Stimulated activated CD4-positive, alpha-beta T cell treated with anti-CD3 and anti-CD28 coated beads, TNF-alpha, amount 100 ng/mL, for 48 hours (primary cell): ENCODE data around the gene CIAPIN1.

Experiments used
- DNase-seq, 3 donors: peaks; one replicate each; pipeline ENCODE4 v3.0.0-alpha.2; 2020; ENCODE audit warnings: low read depth in 3 of 3

CIAPIN1 gene

DNA sequence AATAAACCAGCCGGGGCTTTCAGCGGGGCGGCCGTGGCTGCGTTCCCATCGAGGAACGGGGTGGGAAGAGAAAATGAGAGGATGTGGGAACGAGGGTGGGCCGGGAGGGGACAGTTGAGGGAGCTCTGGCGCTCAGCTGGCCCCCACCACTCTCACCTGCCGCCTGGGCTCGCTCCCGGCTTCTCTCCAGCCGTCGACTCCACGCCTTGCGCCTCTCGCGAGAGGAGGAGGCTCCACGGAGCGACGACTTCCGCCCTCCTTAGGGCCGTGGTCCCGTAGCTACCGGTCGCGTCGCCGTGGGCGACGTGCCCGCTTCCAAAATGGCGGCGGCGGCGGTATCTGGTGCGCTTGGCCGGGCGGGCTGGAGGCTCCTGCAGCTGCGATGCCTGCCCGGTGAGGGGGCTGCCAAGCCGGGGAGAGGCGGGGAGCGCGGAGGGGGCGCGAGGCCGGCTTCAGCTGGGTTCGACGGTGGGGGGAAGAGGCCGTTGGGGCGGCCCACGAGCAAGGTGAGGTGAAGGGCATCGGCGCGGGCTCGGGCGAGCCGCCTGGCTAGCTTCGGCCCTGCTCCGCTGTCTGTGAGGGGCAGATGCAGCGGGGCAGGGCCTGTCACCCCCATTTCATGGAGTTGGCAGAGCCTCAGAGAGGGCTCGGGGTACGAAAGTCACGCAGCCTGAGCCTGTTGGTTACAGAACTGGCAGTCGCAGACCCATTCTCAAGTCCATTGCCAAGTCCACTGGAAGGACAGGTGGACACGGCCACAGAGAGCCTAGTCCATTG, at the start of gene CIAPIN1, which contains the start of gene COQ9:
CIAPIN1 (minus strand) TSS at position 200 of the 777 bp plus-strand sequence. CDS start 6,457 bp downstream, outside the sequence.
COQ9 (plus strand) TSS at position 294 of the 777 bp plus-strand sequence; CDS start at position 321, 27 bp downstream.
- DNase-seq = peak; percentile 86 to 90 (median 89)

DNA sequence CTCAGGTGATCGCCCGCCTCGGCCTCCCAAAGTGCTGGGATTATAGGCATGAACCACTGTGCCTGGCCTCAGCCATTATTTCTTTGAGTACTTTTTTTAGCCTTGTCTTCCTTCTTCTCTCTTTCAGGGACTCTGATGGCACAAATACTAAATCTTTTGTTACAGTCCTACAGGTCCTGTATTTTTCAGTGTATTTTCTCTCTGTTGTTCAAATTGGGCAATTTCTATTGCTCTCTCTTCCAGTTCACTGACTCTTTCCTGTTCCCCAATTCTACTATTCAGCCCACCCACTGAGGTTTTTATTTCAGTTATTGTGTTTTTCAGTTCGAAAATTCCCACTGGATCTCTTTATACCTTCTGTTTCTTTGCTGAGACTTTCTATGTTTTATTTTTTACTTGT, 46.6 kb upstream of the CIAPIN1 start:
- DNase-seq = no peak

DNA sequence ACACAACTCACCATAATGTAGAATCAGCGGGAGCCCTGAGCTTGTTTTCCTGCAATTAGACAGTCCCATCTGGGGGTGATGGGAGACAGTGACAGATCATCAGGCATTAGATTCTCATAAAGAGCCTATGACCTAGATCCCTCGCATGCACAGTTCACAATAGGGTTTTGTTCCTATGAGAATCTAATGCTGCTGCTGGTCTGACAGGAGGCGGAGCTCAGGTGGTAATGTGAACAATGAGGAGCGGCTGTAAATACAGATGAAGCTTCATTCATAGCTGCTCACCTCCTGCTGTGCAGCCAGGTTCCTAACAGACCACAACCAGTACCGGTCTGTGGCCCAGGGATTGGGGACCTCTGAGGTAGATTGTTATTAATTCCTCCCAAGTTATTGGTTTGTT, 42.0 kb upstream of the CIAPIN1 start:
- no peak for DNase-seq

DNA sequence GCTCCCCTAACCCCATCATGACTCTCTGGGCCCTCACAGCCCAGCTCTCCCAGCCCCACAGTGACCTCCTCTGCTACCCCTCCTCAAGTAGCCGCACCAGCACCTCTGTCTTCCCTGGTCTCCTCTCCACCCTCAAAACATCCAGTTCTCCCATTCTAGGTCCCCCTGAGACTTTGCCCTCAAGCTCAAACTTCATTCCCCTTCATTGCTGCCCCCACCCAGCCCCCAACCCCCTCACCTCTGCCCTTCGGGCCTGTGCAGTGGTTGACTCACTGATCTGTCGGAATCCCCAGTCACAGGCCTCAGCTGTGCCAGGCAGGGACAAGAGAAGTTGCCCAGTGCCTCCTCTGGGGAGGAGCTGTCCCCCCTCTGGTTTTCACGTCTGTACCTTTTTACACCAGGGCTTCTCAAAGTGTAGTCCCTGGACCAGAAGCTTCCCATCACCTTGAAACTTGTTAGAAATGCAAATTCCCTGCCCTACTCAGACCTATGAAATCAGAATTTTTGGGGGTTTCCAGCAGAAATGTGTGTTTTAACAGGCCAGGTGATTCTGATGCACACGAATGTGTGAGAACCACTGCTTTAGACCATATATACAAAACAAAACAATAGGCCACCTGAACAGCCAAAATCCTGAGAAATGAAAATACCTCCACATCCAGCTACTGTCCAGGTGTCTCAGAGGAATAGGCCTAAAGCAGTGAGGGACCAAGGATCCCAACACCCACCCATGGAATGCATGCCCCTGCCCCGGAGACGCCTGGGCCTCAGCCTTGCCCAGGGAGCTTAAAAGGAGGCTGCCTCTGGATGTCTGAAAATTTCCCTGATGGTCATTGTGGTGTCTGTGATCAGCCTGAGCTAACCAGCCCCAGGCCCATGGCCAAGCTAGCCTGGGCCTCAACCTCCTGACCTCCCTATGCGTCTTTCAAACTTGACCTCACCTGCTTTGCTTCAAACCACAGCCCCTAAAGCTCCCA, 40.0 kb upstream of the CIAPIN1 start:
- no peak for DNase-seq

DNA sequence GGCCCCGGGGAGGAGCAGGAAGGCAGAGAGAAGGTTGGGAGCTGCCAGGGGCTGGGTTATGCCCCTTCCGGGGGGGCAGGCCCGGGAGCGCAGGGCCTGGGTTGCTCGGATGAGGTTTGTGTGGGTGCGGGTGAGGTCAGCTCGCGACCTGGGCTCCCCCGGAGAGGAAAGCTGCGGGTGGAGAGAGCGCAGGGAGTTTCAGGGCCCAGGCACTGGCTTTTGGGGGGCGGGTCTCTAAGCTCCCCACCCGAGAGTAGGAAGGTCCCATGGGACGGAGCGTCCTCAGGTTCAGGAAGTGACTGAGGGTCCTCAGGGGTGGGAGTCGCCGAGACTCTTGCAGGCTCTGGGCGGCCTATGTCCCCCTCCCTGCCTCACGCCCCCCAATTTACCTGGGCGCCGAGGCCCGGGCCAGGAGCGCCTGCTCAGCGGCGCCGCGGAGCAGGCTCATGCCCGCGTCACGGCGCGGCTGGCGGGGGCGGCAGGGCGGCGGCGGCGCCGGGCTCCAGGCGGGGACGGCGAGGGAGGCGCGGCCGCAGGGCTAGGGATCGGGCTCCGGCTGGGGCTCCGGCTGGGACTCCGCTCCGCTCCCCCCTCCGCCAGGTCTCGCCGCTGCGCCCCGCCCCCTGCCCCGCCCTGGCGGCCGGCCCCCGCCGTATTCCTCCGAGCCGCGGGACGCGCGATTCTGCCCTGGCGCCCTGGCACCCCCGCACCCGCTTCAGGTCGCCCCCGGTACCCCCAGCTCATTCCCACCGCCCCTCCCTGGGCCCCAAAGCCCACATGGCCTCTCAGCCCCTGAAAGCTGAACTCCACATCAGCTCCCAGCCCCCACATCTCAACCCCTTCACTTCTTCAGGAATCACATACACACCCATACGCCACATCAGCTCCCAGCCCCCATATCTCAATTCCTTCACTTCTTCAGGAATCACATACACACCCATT, 39.0 kb upstream of the CIAPIN1 start, which contains the start of gene DOK4:
DOK4 (minus strand) TSS at position 578 of the 942 bp plus-strand sequence. CDS start 6,986 bp downstream, outside the sequence.
- DNase-seq = peak; percentile 60 to 85 (median 65)

DNA sequence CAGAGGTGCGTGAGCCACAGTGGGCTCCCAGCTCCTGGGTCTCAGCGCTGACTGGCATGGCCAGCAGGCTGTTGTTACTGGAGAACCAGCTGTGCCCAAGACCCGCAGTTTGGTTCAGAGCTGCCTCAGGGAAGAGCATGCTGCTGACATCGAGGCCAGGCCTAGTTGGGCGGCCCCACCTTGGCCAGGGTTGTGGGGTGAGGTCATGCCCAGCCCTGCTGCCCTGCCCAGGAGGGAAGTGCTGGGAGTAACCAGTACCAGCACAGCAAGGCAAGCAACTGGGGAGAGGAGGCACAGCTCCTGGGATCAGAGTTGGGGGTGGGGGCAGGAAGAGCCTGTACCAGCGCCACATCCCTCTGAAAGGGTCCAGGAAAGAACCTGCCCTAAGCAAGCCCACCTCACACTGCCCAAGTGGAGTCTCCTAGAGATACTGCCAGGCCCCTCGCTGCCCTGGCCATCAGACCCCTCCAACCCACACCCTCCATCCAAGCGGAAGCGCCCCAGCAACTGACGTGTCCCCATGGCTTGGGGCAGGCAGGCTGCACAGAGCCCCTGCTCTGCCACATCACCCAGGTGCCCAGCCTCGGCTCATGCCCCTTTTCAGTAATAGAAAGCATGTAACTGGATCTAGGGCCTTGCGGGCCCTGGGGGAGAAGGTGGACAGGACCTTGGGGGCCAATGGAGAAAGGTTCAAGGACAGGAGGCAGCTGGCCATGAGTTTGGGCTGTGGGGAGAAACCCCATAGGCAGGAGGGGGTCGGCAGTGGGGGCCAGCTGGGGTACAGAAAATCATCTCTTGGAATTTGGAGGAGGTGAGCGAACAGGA, 38.1 kb upstream of the CIAPIN1 start:
- DNase-seq = no peak

DNA sequence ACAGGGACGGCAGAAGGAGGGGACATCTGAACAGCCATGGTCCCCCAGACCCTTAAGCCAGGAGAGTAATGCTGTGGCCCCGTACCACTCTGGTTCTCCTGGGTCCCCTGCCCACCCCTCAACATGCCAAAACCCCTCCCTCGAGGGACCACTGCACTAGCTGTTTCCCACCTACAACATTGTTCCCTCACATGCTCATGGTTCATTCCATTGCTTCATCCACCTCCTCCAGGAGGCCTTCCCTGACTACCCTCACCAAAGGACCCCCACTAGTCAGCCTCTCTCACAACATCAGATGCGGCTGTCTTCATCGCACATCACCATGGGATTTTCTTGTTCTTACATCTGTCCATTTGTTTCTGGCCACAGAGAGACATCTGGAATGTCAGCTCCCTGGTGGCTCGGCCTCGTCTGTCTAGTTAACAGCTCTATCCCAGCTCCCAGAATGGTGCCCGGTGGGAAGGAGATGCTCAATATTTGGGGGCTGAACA, 37.4 kb upstream of the CIAPIN1 start:
- DNase-seq = no peak

DNA sequence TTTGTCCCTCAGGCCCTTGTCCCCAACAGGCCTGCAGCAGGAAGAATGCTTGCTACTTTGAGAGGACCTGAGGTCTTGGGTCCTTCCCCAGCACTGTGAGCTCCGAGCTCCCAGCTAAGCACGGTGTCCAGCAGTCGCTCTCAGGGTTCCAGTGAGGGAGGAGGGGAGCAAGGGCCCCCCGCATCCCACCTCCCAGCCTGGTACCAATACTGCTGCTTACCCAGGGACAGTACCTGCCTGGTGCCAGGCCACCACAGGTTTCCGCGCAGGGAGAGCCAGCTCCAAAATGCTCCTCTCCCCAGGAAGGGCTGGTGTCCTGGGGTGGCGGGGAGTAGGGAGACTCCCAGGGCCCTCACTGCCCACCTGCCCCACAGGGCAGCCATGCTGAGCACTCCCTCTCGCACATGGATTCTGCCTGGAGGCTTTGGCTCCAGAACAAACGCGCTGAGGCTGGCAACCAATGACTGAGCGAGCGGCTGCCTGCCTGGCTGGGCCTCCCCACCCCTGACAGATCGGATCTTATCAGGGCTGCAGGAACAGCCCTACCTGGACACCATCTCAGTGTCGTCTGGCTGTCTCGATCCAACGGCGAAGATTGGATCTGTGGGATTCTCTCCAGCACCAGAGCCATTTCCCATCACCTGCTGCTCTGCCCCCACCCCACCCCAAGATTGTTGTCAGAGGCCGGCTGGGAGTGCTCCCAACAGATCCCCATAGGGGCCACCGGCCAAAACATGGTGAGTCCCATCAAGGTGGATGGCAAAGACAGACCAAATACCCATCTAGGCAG, 36.7 kb upstream of the CIAPIN1 start:
- DNase-seq = no peak

DNA sequence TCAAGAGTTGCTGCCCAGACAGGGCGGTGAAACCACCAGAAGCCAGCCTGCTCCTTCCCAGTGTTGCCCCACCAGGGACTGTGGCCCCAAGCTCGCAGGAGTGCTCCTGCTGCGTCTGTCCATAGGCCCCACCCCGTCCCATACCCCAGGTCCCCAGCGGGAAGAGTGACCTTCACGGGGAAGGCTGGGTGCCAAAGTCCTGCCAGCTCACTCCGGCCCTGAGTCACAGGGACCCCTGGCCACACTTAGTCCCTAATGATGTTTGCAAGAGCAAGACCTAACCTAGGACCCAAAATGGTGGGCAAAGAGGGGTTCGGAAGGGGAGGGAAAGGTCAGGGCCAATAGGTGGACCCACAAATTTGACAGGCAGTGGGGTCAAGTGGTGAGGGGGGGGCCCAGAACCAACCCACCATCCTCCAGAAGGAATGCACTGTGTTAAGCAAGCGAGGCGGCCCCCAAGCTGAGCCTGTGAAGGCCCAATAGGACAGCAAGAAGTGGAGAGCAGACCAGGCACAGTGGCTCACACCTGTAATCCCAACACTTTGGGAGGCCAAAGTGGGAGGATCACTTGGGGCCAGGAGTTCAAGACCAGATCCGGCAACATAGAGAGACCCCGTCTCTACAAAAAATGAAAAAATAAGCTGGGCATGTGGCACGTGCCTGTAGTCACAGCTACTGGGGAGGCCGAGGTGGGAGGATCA, 35.8 kb upstream of the CIAPIN1 start:
- no peak for DNase-seq

DNA sequence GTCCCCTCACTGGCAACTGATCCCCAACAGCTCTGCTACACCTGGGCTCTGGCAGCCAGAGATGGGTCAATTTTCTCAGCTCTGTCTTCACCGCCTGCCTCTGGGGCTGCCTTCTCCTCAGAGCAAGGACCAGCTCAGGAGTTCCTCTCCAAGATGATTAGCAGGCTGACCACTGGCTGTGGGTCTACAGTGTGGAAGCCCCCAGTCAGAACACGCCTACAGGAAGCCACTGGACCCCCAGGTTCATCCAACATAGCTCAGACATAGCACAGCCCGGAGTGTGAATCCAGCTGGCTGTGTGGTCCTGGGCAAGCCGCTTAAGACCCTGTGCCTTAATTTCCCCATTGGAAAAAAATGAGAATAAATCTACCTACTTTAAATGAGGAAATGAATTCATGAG, 34.2 kb upstream of the CIAPIN1 start:
- no peak for DNase-seq

DNA sequence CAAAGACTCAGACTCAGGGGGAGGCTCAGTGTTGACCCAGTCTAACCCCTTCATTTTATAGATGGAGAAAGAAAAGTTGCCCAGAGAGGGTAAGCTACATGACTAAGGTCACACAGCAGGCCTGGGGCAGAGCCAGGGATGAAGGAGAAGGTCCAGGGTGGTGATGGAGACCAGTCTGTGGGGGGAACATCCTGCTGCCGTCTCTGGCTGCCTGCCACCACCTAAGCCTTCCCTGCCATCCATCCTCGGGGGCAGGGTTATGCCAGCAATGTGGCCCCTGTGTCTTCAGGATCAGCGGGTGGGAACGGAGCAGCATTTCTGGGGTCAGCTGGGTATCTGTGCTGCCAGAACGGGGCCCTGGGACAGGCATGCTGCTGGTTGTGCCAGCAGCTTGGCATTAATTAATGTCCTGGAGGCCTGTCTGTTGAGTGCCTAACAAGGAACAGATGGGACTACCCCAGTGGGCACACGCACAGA, 33.6 kb upstream of the CIAPIN1 start:
- DNase-seq = no peak

DNA sequence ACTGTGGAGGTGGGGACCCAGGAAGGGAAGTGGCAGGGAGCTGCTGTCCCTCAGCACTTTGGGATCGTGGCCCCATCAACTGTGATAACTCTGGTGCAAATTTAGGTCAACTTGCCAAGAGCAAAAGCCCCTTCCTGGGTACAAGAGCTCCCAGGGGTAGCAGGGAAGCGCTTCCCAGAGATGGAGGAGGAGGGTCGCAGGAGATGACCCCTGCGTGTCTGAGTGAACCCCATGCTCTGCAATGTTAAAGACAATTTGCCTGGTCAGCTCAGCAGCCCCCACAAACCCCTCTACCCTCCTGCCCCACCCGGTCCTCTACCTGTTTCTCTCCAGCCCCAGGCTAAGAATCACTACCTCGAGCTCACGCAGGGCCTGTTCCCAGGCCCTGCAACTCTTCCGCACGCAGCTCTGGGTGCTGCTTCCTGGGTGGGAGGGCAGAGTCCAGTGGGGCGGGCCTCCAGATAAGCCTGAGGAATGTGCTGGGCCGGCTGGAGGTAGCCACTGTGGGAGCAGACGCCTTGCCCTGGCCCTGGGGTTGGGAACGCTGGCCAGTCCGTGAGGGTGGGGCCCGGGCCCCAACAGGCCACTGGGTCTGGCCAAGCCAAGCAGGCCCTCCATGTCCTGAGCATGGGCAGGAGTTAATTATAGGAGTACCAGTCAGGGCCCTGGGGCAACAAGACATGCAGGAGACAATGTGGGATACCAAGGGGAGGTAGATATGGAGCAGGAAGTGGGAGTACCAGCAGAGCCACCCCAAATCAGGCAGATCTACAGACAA, 33.0 kb upstream of the CIAPIN1 start:
- DNase-seq = no peak

DNA sequence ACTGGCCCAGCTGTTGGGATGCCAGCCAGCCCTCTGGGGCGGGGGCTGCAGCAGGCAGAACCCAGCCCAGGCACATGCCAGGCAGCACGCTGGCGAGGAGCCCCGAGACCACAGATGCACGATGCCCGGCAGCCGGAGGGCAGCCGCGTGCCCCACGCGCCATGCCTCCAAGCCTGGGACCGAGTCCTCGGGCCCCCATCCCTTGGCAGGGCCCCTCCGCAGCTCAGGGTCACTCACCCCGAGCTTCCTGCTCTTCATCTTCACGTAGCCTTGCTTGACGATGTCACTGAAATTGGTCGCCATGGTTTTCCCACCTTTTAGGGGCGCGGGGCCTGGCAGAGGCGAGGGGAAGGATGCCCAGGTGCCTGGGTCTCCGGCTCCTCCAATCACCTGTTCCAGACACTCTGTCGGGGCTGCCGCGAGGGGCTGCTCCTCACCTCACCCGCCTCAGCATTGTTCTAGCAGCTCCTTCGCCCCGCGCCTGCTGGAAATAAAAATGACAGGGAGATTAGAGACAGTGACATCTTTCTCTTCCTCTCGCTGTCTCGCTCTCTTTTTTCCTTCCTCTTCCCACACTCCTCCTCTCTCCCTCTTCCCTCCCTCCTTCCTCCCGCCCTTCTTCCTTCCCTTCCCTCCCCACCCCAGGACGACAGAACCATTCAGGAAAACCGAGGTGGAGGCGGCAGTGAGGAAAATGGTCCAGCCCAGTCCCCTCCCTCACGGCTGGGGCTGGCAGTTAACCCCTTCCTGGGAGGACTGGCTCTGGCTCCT, 32.2 kb upstream of the CIAPIN1 start:
- DNase-seq = no peak

DNA sequence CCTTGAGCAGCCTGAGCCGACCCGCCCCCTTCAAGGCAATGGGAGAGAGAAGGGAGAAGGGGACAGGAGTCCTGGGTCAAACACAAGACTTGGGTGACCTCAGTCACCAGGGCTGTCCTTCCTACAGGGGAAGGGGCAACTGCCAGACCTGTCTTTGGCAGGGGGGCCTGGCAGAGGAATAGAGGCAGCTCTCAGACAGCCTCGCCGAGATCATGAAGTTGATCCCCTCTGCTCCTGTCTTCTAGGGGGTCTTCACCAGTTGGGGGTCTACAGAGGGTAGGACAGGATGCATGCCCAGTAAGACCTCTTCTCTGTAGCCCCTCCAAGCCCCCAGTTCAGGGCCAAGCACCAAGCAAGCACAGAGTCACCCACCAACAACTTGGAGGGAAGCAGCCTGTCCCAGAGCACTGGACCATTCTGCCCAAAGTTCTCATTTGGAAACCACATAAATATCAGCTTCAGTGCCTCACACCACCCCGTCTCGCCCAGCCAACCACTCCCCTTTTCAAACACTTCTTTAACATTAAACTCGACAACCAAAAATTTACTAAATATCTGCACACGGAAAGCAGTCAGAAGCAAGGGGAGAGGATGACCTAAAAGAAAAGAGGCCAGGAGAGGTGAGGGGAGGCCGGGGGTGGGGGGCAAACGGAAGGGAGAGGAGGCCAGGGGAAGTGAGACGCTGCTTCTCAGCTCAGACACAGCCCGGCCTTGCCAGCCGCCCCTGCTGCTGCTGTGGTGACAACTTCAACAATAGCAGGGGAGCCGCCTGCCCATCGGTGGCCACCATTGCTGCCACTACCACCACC, 31.4 kb upstream of the CIAPIN1 start:
- no peak for DNase-seq

DNA sequence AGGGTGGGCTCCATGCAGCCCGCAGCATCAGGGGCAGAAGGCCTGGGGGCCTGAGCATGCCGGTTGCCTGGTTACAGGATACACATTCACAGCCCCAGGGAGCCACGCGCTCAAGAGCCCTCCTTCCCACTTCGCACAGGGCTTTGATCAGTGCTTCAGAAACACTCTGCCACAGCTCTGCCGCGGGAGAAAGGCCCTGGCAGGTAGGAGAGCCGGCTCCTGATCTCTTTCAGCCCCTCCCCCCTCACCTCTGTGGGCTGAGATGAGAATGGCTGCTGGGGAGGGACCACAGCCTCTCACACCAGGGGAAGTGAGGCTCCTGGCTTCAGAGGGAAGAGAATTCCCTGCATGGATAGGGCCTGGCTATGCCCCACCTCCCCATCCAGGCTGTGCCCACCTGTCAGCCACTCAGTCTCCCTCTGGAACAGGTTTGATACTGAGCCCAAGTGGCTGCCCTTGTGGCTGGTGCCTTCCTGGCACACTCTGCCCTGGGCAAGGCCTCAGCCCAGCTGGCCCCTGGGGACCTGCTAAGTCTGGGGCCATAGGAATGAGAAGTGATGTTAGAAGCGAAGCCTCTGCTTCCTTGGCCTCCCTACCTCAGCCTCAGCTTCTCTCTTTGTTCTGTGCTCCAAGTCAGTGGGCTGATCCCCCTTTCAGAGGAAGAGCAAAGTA, 30.5 kb upstream of the CIAPIN1 start:
- DNase-seq = no peak
